AG09309 (cell line): ENCODE data around the gene SNX9.

Experiments used
- DNase-seq: peaks from one replicate; pipeline ENCODE4 v3.0.0-alpha.2; 2010; ENCODE audit warnings: low read depth
- H3K4me3 ChIP-seq: 2 replicates; pipeline ENCODE4 v1.5.1; 2011; ENCODE audit warnings: mild to moderate bottlenecking, low read depth, low read length, moderate library complexity; ENCODE audit not compliant: control insufficient read depth
- CTCF ChIP-seq: IDR thresholded peaks from 2 replicates; pipeline ENCODE4 v1.5.1; 2011; ENCODE audit warnings: mild to moderate bottlenecking, low read depth, low read length, inconsistent platforms; ENCODE audit not compliant: insufficient read depth, control insufficient read depth; ENCODE audit errors: missing control alignments

The SNX9 gene

GRCh38 chr6:157976345-157977175 is 153.5 kb downstream of the SNX9 start:
- H3K4me3 ChIP-seq: no peak overlapping the region
- no peak for TF ChIP-seq CTCF

GRCh38 chr6:157977176-157977804 is 154.2 kb downstream of the SNX9 start:
- TF ChIP-seq CTCF: no peak
- DNase-seq: no peak
- no peak overlapping the region for H3K4me3 ChIP-seq

More at GRCh38 chr6:157976345-157977175, 153.5 kb downstream of the SNX9 start:
- DNase-seq: no peak

- no peak for DNase-seq
- no peak for TF ChIP-seq CTCF
- no peak overlapping the region for H3K4me3 ChIP-seq
Observed at GRCh38 chr6:157978021-157978783, 155.2 kb downstream of the SNX9 start.

- TF ChIP-seq CTCF: no peak
- no peak overlapping the region for H3K4me3 ChIP-seq
- no peak for DNase-seq
Observed at GRCh38 chr6:157980288-157981131, 157.5 kb downstream of the SNX9 start.

- H3K4me3 ChIP-seq: peak overlapping the region; percentile 71
- DNase-seq: no peak
- no peak for TF ChIP-seq CTCF
Observed at GRCh38 chr6:157981132-157981394, 158.0 kb downstream of the SNX9 start.
